Measurements from ENCODE around the gene PLK3. TPM values are rescaled to one million over a fixed set of nuclear protein-coding genes. Genes with fewer than 3 reads are reported as not detected.

PLK3 gene
- total and polyA plus RNA-seq, 2 donors (not counting 3 experiments of a cell fraction or from before 2014, with no cell fraction given), result 55.0 to 66.7 TPM

DNA sequence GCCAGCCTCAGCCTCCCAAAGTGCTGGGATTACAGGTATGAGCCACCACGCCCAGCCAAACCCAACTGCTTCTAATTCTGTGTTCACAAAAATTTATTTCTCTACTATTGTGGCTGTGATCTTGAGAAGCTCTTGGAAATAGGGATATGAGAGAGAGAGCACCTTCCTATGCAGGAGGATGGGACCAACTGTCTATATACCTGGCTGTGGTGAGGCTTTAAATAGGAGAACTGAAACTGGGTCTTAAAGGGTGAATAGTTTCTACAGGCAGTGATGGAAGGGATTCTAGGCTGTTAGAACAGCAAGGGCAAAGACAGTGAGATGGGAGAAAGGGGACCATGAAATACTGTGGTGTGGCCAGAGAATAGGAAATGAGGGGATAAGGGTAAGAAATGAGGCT is 51.1 kb downstream of the PLK3 start:
- no peak overlapping the region for H3K4me2 ChIP-seq (ENCODE audit: insufficient read depth, low read length)
- no peak for DNase-seq (ENCODE audit: low read depth, low spot score)
- dilution Hi-C loops (cut with MboI; ENCODE audit: extremely low pct_ligation_motif_present, low sequenced_read_pairs) (no loop called here), intact Hi-C loops (cut with micrococcal nuclease) (no loop called here)
- no peaks in the 10 kb centered on the region for H4K20me1 ChIP-seq (replicated peaks; ENCODE audit: control insufficient read depth, extremely low read depth, insufficient read depth, low read length)
- no peaks in the 10 kb centered on the region for H3K27me3 ChIP-seq (ENCODE audit: control insufficient read depth in 2 of 2, insufficient read depth in 2 of 2, low read length in 2 of 2)
- no peaks in the 10 kb centered on the region for H3K4me1 ChIP-seq (ENCODE audit: control insufficient read depth, extremely low read depth, insufficient read depth, low read length)
- no peak overlapping the region for H3K9ac ChIP-seq (replicated peaks; ENCODE audit: extremely low read depth, insufficient read depth, low read length)
- ChIA-PET CTCF (interaction anchor here (0.6 to 1.2 kb wide), 2 partner anchors 15 to 51 kb away, joined by 3 read pairs; partner anchors contain the start of gene PLK3), POLR2A (no interaction called here)
- no peaks in the 10 kb centered on the region for H3K9me3 ChIP-seq (replicated peaks; ENCODE audit: control insufficient read depth, insufficient read depth, low read length)
- FAIRE-seq, result no peak
- H3K9me1 ChIP-seq (replicated peaks; ENCODE audit: control insufficient read depth, extremely low read depth, insufficient read depth, low read length), result no peaks in the 10 kb centered on the region
- TF ChIP-seq, protein P1, sequence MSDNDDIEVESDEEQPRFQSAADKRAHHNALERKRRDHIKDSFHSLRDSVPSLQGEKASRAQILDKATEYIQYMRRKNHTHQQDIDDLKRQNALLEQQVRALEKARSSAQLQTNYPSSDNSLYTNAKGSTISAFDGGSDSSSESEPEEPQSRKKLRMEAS (IDR thresholded peaks at IDR 0.05; ENCODE audit: insufficient read depth, insufficient read length), result no peak
- TF ChIP-seq JUN (IDR thresholded peaks at IDR 0.05; ENCODE audit: borderline replicate concordance, insufficient read depth, insufficient read length, low read depth), result no peak
- no peak for TF ChIP-seq GATA2 (IDR thresholded peaks at IDR 0.05; ENCODE audit: insufficient read depth, insufficient read length, low read depth, low read length)
- no peak for TF ChIP-seq POLR2AphosphoS5 (IDR thresholded peaks at IDR 0.05; ENCODE audit: insufficient read depth, low read depth, low read length)
- no peak for TF ChIP-seq MYC (IDR thresholded peaks at IDR 0.05; ENCODE audit: low read depth, low read length)
- no peak for TF ChIP-seq POLR2A (IDR thresholded peaks at IDR 0.05; ENCODE audit: low read depth, low read length)
- TF ChIP-seq, protein P2, sequence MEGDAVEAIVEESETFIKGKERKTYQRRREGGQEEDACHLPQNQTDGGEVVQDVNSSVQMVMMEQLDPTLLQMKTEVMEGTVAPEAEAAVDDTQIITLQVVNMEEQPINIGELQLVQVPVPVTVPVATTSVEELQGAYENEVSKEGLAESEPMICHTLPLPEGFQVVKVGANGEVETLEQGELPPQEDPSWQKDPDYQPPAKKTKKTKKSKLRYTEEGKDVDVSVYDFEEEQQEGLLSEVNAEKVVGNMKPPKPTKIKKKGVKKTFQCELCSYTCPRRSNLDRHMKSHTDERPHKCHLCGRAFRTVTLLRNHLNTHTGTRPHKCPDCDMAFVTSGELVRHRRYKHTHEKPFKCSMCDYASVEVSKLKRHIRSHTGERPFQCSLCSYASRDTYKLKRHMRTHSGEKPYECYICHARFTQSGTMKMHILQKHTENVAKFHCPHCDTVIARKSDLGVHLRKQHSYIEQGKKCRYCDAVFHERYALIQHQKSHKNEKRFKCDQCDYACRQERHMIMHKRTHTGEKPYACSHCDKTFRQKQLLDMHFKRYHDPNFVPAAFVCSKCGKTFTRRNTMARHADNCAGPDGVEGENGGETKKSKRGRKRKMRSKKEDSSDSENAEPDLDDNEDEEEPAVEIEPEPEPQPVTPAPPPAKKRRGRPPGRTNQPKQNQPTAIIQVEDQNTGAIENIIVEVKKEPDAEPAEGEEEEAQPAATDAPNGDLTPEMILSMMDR (IDR thresholded peaks at IDR 0.05; ENCODE audit: extremely low read depth in 1 of 2, insufficient read depth in 1 of 2, low read depth in 1 of 2, low read length in 2 of 2), result no peak
- no peak for TF ChIP-seq FOS (IDR thresholded peaks at IDR 0.05; ENCODE audit: borderline replicate concordance, insufficient read depth, low read length)
- no peak for TF ChIP-seq EZH2 (IDR thresholded peaks at IDR 0.05; ENCODE audit: borderline replicate concordance, low read depth, low read length, severe bottlenecking)
- no TSS peak for BruUV-seq (replicated peaks)
- H3K36me3 ChIP-seq (ENCODE audit: control insufficient read depth in 2 of 2, extremely low read depth in 1 of 2, insufficient read depth in 2 of 2, low read length in 2 of 2), result peaks cover 0 to 3% of the 10 kb centered on the region in 2 experiments
- no peaks in the 10 kb centered on the region for H3K79me2 ChIP-seq (ENCODE audit: control insufficient read depth, insufficient read depth, low read length)
- no peak overlapping the region for H3K27ac ChIP-seq (ENCODE audit: insufficient read depth, low read depth, low read length)
- H3K4me3 ChIP-seq (replicated peaks in 1 of 3; ENCODE audit: insufficient read depth in 1 of 3, low read depth in 1 of 3, low read length in 3 of 3), result no peak overlapping the region
- no peak overlapping the region for H2AFZ ChIP-seq (ENCODE audit: low read depth, low read length)
